Mucosa of stomach (tissue), 1 donor: ENCODE data around the gene PDGFC.

Experiments used
- H3K27me3 ChIP-seq: one replicate; pipeline ENCODE4 v1.7.0; 2013; ENCODE audit warnings: mild to moderate bottlenecking, low read length; ENCODE audit not compliant: control insufficient read depth, insufficient read depth
- H3K36me3 ChIP-seq: one replicate; pipeline ENCODE4 v1.7.0; 2013; ENCODE audit warnings: low read length; ENCODE audit not compliant: control insufficient read depth, insufficient read depth
- H3K4me1 ChIP-seq: one replicate; pipeline ENCODE4 v1.7.0; 2013; ENCODE audit warnings: mild to moderate bottlenecking, low read length; ENCODE audit not compliant: control insufficient read depth, insufficient read depth
- H3K4me3 ChIP-seq: one replicate; pipeline ENCODE4 v1.7.0; 2013; ENCODE audit warnings: low read length
- H3K9ac ChIP-seq: one replicate; pipeline ENCODE4 v1.7.0; 2013; ENCODE audit warnings: mild to moderate bottlenecking, low read length, moderate library complexity
- H3K9me3 ChIP-seq: one replicate; pipeline ENCODE4 v1.7.0; 2013; ENCODE audit warnings: mild to moderate bottlenecking, low read length, moderate library complexity; ENCODE audit not compliant: control insufficient read depth
- donor health status: Pancreatic carcinoma.

The PDGFC gene

GRCh38 chr4:156765277-156765676, 206.3 kb downstream of the PDGFC start:
- no peaks in the 10 kb centered on the region for H3K27me3 ChIP-seq
- no peak overlapping the region for H3K4me3 ChIP-seq
- no peaks in the 10 kb centered on the region for H3K9me3 ChIP-seq
- H3K36me3 ChIP-seq, result no peaks in the 10 kb centered on the region
- no peak overlapping the region for H3K9ac ChIP-seq
- no peaks in the 10 kb centered on the region for H3K4me1 ChIP-seq

GRCh38 chr4:156764846-156765245, 206.8 kb downstream of the PDGFC start:
- Histone ChIP-seq H3K27me3 (no peaks in the 10 kb centered on the region), H3K4me3 (no peak overlapping the region), H3K9ac (no peak overlapping the region), H3K36me3 (no peaks in the 10 kb centered on the region), H3K4me1 (no peaks in the 10 kb centered on the region), H3K9me3 (no peaks in the 10 kb centered on the region)

GRCh38 chr4:156764145-156764544, 207.5 kb downstream of the PDGFC start:
- no peaks in the 10 kb centered on the region for H3K4me1 ChIP-seq

GRCh38 chr4:156763511-156763910, 208.1 kb downstream of the PDGFC start:
- Histone ChIP-seq H3K4me3 (no peak overlapping the region), H3K27me3 (no peaks in the 10 kb centered on the region), H3K9ac (no peak overlapping the region), H3K36me3 (no peaks in the 10 kb centered on the region), H3K4me1 (no peaks in the 10 kb centered on the region), H3K9me3 (no peaks in the 10 kb centered on the region)

More at GRCh38 chr4:156764145-156764544, 207.5 kb downstream of the PDGFC start:
- H3K9me3 ChIP-seq, result no peaks in the 10 kb centered on the region
- no peaks in the 10 kb centered on the region for H3K36me3 ChIP-seq
- H3K27me3 ChIP-seq, result no peaks in the 10 kb centered on the region
- no peak overlapping the region for H3K4me3 ChIP-seq
- H3K9ac ChIP-seq, result no peak overlapping the region

- Histone ChIP-seq H3K4me3 (no peak overlapping the region), H3K9me3 (no peaks in the 10 kb centered on the region), H3K4me1 (no peaks in the 10 kb centered on the region), H3K27me3 (no peaks in the 10 kb centered on the region), H3K9ac (no peak overlapping the region), H3K36me3 (no peaks in the 10 kb centered on the region)
These were observed 208.7 kb downstream of the PDGFC start for GRCh38 chr4:156762851-156763250.

GRCh38 chr4:156756118-156756517, 215.5 kb downstream of the PDGFC start:
- no peaks in the 10 kb centered on the region for H3K4me1 ChIP-seq
- H3K27me3 ChIP-seq, result no peaks in the 10 kb centered on the region
- H3K4me3 ChIP-seq, result no peak overlapping the region
- no peaks in the 10 kb centered on the region for H3K9me3 ChIP-seq
- no peaks in the 10 kb centered on the region for H3K36me3 ChIP-seq
- no peak overlapping the region for H3K9ac ChIP-seq

GRCh38 chr4:156754832-156755570, 216.6 kb downstream of the PDGFC start:
- H3K27me3 ChIP-seq, result no peaks in the 10 kb centered on the region
- H3K36me3 ChIP-seq, result no peaks in the 10 kb centered on the region
- no peak overlapping the region for H3K4me3 ChIP-seq
- H3K9me3 ChIP-seq, result no peaks in the 10 kb centered on the region
- H3K4me1 ChIP-seq, result no peaks in the 10 kb centered on the region
- H3K9ac ChIP-seq, result no peak overlapping the region

GRCh38 chr4:156751486-156751885, 220.1 kb downstream of the PDGFC start:
- Histone ChIP-seq H3K4me3 (no peak overlapping the region), H3K27me3 (no peaks in the 10 kb centered on the region), H3K4me1 (no peaks in the 10 kb centered on the region), H3K36me3 (no peaks in the 10 kb centered on the region), H3K9me3 (no peaks in the 10 kb centered on the region), H3K9ac (no peak overlapping the region)

- no peak overlapping the region for H3K4me3 ChIP-seq
- H3K36me3 ChIP-seq, result no peaks in the 10 kb centered on the region
- no peak overlapping the region for H3K9ac ChIP-seq
- no peaks in the 10 kb centered on the region for H3K4me1 ChIP-seq
- H3K27me3 ChIP-seq, result no peaks in the 10 kb centered on the region
- no peaks in the 10 kb centered on the region for H3K9me3 ChIP-seq
These were observed 221.9 kb downstream of the PDGFC start for GRCh38 chr4:156749426-156750403.

- H3K9ac ChIP-seq, result no peak overlapping the region
- no peaks in the 10 kb centered on the region for H3K36me3 ChIP-seq
- H3K4me3 ChIP-seq, result no peak overlapping the region
- no peaks in the 10 kb centered on the region for H3K4me1 ChIP-seq
- no peaks in the 10 kb centered on the region for H3K9me3 ChIP-seq
- H3K27me3 ChIP-seq, result no peaks in the 10 kb centered on the region
These were observed 225.5 kb downstream of the PDGFC start for GRCh38 chr4:156746111-156746510.

GRCh38 chr4:156738766-156739165, 232.8 kb downstream of the PDGFC start:
- no peaks in the 10 kb centered on the region for H3K36me3 ChIP-seq
- H3K4me1 ChIP-seq, result no peaks in the 10 kb centered on the region
- no peak overlapping the region for H3K4me3 ChIP-seq
- no peaks in the 10 kb centered on the region for H3K27me3 ChIP-seq
- H3K9me3 ChIP-seq, result no peaks in the 10 kb centered on the region
- H3K9ac ChIP-seq, result no peak overlapping the region
